Measurements from ENCODE around the gene HERC4.

- TF ChIP-seq POLR2A (IDR thresholded peaks at IDR 0.05; ENCODE audit: low read depth, low read length) = no peak
- TF ChIP-seq CTCF (IDR thresholded peaks at IDR 0.05; ENCODE audit: extremely low read depth in 1 of 2, insufficient read depth in 1 of 2, low read depth in 1 of 2, low read length in 2 of 2) = no peak
- TF ChIP-seq POLR2AphosphoS5 (IDR thresholded peaks at IDR 0.05; ENCODE audit: insufficient read depth, low read depth, low read length) = no peak
- no peak for TF ChIP-seq JUN (IDR thresholded peaks at IDR 0.05; ENCODE audit: borderline replicate concordance, insufficient read depth, insufficient read length, low read depth)
- no peak for TF ChIP-seq GATA2 (IDR thresholded peaks at IDR 0.05; ENCODE audit: insufficient read depth, insufficient read length, low read depth, low read length)
- TF ChIP-seq, protein P1, sequence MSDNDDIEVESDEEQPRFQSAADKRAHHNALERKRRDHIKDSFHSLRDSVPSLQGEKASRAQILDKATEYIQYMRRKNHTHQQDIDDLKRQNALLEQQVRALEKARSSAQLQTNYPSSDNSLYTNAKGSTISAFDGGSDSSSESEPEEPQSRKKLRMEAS (IDR thresholded peaks at IDR 0.05; ENCODE audit: insufficient read depth, insufficient read length) = no peak
Measured at GRCh38 chr10:67924136-67924535, 150.9 kb downstream of the HERC4 start.

All from endothelial cell of umbilical vein (primary cell).